HCT116 (cell line): ENCODE measurements around the gene KRT1. TPM values are rescaled to one million over a fixed set of nuclear protein-coding genes. Genes with fewer than 3 reads are reported as not detected.

ENCODE experiments used
- ATAC-seq: fragments of 200-7000 bp; cut with Tn5 transposase; 2 replicates; pipeline ENCODE4 v1.9.1; 2020; ENCODE audit warnings: mild to moderate bottlenecking, moderate library complexity
- BruUV-seq: library from RNA; stranded (reverse); fragments of 400-500 nt; replicated peaks from 2 replicates; lab custom pipeline; 2021; lab: Mats Ljungman, UMichigan
- CTCF ChIA-PET: fragments of 300-600 bp; sonication (Branson Sonifier 250); formaldehyde crosslinking; loops from one replicate; lab custom pipeline; 2021; ENCODE audit warnings: antibody characterized with exemption; lab: Charles Lee
- POLR2A ChIA-PET: fragments of 300-600, 350-600 bp; sonication (Branson Sonifier 250); formaldehyde crosslinking; loops from one replicate; lab custom pipeline; 2021; ENCODE audit warnings: antibody characterized with exemption; lab: Charles Lee
- RAD21 ChIA-PET, 2 experiments: fragments of 300-600 bp; sonication (Branson Sonifier 250); formaldehyde crosslinking; loops; one replicate each; lab custom pipeline; 2023; ENCODE audit warnings: low total read pairs in 2 of 2; ENCODE audit not compliant: uncharacterized antibody in 2 of 2, unreplicated experiment in 2 of 2, low non-redundant PET in 1 of 2; lab: Charles Lee
- DNase-seq: peaks from one replicate; pipeline ENCODE4 v3.0.0-alpha.2; 2010; ENCODE audit warnings: low read depth, low spot score
- H2AFZ ChIP-seq: fragments of 200-600 bp; shearing (Covaris generic), sonication (generic); 2 replicates; pipeline ENCODE4 v1.6.1; 2017; ENCODE audit warnings: low read depth, mixed run types, mixed read lengths, antibody characterized with exemption, low read length; ENCODE audit not compliant: poor library complexity, severe bottlenecking
- H3K27ac ChIP-seq: 2 replicates; pipeline ENCODE4 v1.5.1; 2012; ENCODE audit warnings: low read depth, low read length
- H3K27me3 ChIP-seq: fragments of 200-600 bp; sonication (generic); 2 replicates; pipeline ENCODE4 v1.6.1; 2016; ENCODE audit warnings: mixed run types, low read length, mixed read lengths; ENCODE audit not compliant: insufficient read depth
- H3K36me3 ChIP-seq, 2 experiments: fragments of 200-500 bp in 1 of 2; fragments of 200-600 bp in 1 of 2; sonication (Bioruptor generic) in 1 of 2; sonication (generic) in 1 of 2; 2 replicates each; pipeline versions ENCODE4 v1.5.1 to v1.6.1; 2014 to 2016; ENCODE audit warnings: low read length in 2 of 2, inconsistent platforms in 1 of 2, mixed read lengths in 1 of 2, mixed run types in 1 of 2; ENCODE audit not compliant: insufficient read depth in 2 of 2, control insufficient read depth in 1 of 2
- H3K4me1 ChIP-seq, 2 experiments: fragments of 200-600 bp in 1 of 2; sonication (generic) in 1 of 2; 2 replicates each; pipeline versions ENCODE4 v1.5.1 to v1.6.1; 2012 to 2017; ENCODE audit warnings: low read length in 2 of 2, inconsistent platforms in 1 of 2, mild to moderate bottlenecking in 1 of 2, mixed read lengths in 1 of 2, mixed run types in 1 of 2, moderate library complexity in 1 of 2; ENCODE audit not compliant: insufficient read depth in 2 of 2, control insufficient read depth in 1 of 2
- H3K4me2 ChIP-seq: fragments of 200-600 bp; sonication (generic); 2 replicates; pipeline ENCODE4 v1.6.1; 2017; ENCODE audit warnings: mixed run types, low read length, mixed read lengths
- H3K4me3 ChIP-seq, 2 experiments: fragments of 200-600 bp in 1 of 2; sonication (generic) in 1 of 2; replicated peaks in 1 of 2; 2 replicates each; pipeline ENCODE4 v1.5.1; 2011 to 2016; ENCODE audit warnings: low read length in 2 of 2, control low read depth in 1 of 2, low read depth in 1 of 2, mild to moderate bottlenecking in 1 of 2, mixed read lengths in 1 of 2, mixed run types in 1 of 2
- H3K79me2 ChIP-seq: fragments of 200-600 bp; sonication (generic); 2 replicates; pipeline ENCODE4 v1.6.1; 2017; ENCODE audit warnings: mild to moderate bottlenecking, mixed run types, low read length, moderate library complexity, mixed read lengths; ENCODE audit not compliant: insufficient read depth
- H3K9ac ChIP-seq: fragments of 200-600 bp; sonication (generic); 2 replicates; pipeline ENCODE4 v1.6.1; 2016; ENCODE audit warnings: low read length, mixed read lengths
- H3K9me2 ChIP-seq: fragments of 200-600 bp; sonication (generic), shearing (Covaris generic); 2 replicates; pipeline ENCODE4 v1.6.1; 2017; ENCODE audit warnings: mixed run types, mild to moderate bottlenecking, moderate library complexity; ENCODE audit not compliant: insufficient read depth
- H3K9me3 ChIP-seq, 2 experiments: fragments of 200-500 bp in 1 of 2; fragments of 200-600 bp in 1 of 2; sonication (Bioruptor generic) in 1 of 2; sonication (generic) in 1 of 2; 2 replicates each; pipeline ENCODE4 v1.6.1; 2014 to 2017; ENCODE audit warnings: low read length in 2 of 2, mixed read lengths in 2 of 2, inconsistent platforms in 1 of 2, low read depth in 1 of 2, mild to moderate bottlenecking in 1 of 2, mixed run types in 1 of 2, moderate library complexity in 1 of 2; ENCODE audit not compliant: control insufficient read depth in 1 of 2, insufficient read depth in 1 of 2
- H4K20me1 ChIP-seq: fragments of 200-600 bp; sonication (generic), shearing (Covaris generic); 2 replicates; pipeline ENCODE4 v1.6.1; 2017; ENCODE audit warnings: mixed run types, mild to moderate bottlenecking, moderate library complexity; ENCODE audit not compliant: insufficient read depth
- ATF3 ChIP-seq: IDR thresholded peaks from 2 replicates; pipeline ENCODE4 v1.6.1; 2012
- ELF1 ChIP-seq: IDR thresholded peaks from 2 replicates; pipeline ENCODE4 v1.6.1; 2012; ENCODE audit warnings: low read depth, borderline replicate concordance
- EZH2phosphoT487 ChIP-seq: fragments of 200-600 bp; IDR thresholded peaks from 2 replicates; pipeline ENCODE4 v1.6.1; 2018; ENCODE audit warnings: antibody characterized with exemption, borderline replicate concordance
- FOSL1 ChIP-seq: IDR thresholded peaks from 2 replicates; pipeline ENCODE4 v1.6.1; 2012; ENCODE audit warnings: low read depth
- JUND ChIP-seq: IDR thresholded peaks from 2 replicates; pipeline ENCODE4 v1.6.1; 2012
- SIN3A ChIP-seq: IDR thresholded peaks from 2 replicates; pipeline ENCODE4 v1.6.1; 2012; ENCODE audit warnings: low read depth
- SP1 ChIP-seq: IDR thresholded peaks from 2 replicates; pipeline ENCODE4 v1.6.1; 2012; ENCODE audit warnings: low read depth
- TCF7L2 ChIP-seq: IDR thresholded peaks from 2 replicates; pipeline ENCODE4 v1.7.0; 2011; ENCODE audit warnings: borderline replicate concordance, inconsistent platforms; ENCODE audit not compliant: insufficient read depth, insufficient read length; ENCODE audit errors: extremely low read depth
- ZBTB33 ChIP-seq: IDR thresholded peaks from 2 replicates; pipeline ENCODE4 v1.6.1; 2011; ENCODE audit warnings: mild to moderate bottlenecking, low read length, moderate library complexity; ENCODE audit not compliant: insufficient replicate concordance; ENCODE audit errors: extremely low read depth
- intact Hi-C: fragments of 100-400 bp; cut with micrococcal nuclease; formaldehyde crosslinking; loops from 2 replicates; pipeline ENCODE4 v1.10.0; 2022
- total RNA-seq: library from RNA; stranded (reverse); gene quantifications from one replicate; pipeline ENCODE4 v1.2.1, GENCODE V29; 2021; ENCODE audit not compliant: unreplicated experiment
- TF ChIP-seq, protein P1 (sequence below): IDR thresholded peaks from 2 replicates; pipeline ENCODE4 v1.6.1; 2012; ENCODE audit warnings: low read depth

Gene KRT1
- total RNA-seq, 1 experiment from 2014 or later = 0.20 TPM

GRCh38 chr12:52644078-52644415, 36.2 kb downstream of the KRT1 start:
- H3K4me2 ChIP-seq = no peak overlapping the region
- no TSS peak for BruUV-seq
- CTCF ChIA-PET = no interaction called here
- no peaks in the 10 kb centered on the region for H4K20me1 ChIP-seq
- POLR2A ChIA-PET = no interaction called here
- peaks cover 6% of the 10 kb centered on the region; the same call in 1 of the 2 replicates for H3K27me3 ChIP-seq
- no peak overlapping the region for H2AFZ ChIP-seq
- H3K27ac ChIP-seq = no peak overlapping the region
- no peaks in the 10 kb centered on the region for H3K4me1 ChIP-seq
- no peak overlapping the region for H3K4me3 ChIP-seq
- no peaks in the 10 kb centered on the region for H3K36me3 ChIP-seq
- no peaks in the 10 kb centered on the region for H3K9me3 ChIP-seq
- TF ChIP-seq JUND (no peak), SP1 (no peak), SIN3A (no peak), EZH2phosphoT487 (no peak), ZBTB33 (no peak), ELF1 (no peak), TCF7L2 (no peak), ATF3 (no peak), FOSL1 (no peak)
- TF ChIP-seq, protein P1, sequence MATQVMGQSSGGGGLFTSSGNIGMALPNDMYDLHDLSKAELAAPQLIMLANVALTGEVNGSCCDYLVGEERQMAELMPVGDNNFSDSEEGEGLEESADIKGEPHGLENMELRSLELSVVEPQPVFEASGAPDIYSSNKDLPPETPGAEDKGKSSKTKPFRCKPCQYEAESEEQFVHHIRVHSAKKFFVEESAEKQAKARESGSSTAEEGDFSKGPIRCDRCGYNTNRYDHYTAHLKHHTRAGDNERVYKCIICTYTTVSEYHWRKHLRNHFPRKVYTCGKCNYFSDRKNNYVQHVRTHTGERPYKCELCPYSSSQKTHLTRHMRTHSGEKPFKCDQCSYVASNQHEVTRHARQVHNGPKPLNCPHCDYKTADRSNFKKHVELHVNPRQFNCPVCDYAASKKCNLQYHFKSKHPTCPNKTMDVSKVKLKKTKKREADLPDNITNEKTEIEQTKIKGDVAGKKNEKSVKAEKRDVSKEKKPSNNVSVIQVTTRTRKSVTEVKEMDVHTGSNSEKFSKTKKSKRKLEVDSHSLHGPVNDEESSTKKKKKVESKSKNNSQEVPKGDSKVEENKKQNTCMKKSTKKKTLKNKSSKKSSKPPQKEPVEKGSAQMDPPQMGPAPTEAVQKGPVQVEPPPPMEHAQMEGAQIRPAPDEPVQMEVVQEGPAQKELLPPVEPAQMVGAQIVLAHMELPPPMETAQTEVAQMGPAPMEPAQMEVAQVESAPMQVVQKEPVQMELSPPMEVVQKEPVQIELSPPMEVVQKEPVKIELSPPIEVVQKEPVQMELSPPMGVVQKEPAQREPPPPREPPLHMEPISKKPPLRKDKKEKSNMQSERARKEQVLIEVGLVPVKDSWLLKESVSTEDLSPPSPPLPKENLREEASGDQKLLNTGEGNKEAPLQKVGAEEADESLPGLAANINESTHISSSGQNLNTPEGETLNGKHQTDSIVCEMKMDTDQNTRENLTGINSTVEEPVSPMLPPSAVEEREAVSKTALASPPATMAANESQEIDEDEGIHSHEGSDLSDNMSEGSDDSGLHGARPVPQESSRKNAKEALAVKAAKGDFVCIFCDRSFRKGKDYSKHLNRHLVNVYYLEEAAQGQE = no peak
- no peaks in the 10 kb centered on the region for H3K79me2 ChIP-seq
- intact Hi-C loops = no loop called here
- H3K9ac ChIP-seq = no peak overlapping the region
- H3K9me2 ChIP-seq = no peaks in the 10 kb centered on the region
- RAD21 ChIA-PET = no interaction called here
- DNase-seq = no peak
- no peak for ATAC-seq
